HepG2 (cell line): ENCODE results near the gene CSTPP1. TPM values are rescaled to one million over a fixed set of nuclear protein-coding genes. Genes with fewer than 3 reads are reported as not detected.
A peak's percentile ranks its signal among the peaks of the same experiment; 100 is the strongest.

ENCODE experiments used
- MED1 ChIP-seq: sonication (generic); formaldehyde crosslinking; IDR thresholded peaks from 2 replicates; pipeline ENCODE4 v1.4.0; 2020; ENCODE audit warnings: missing genetic modification reagents
- PTBP1 ChIP-seq: fragments of 200-400 bp; formaldehyde crosslinking; IDR thresholded peaks from 2 replicates; pipeline ENCODE4 v1.6.1; 2018; ENCODE audit warnings: low read length, low read depth; ENCODE audit not compliant: poor library complexity, severe bottlenecking
- SMAD3 ChIP-seq: sonication (generic); formaldehyde crosslinking; IDR thresholded peaks from 2 replicates; pipeline ENCODE4 v1.4.0; 2020; ENCODE audit warnings: missing genetic modification reagents
- TBX3 ChIP-seq: fragments of 450-650 bp; IDR thresholded peaks from 2 replicates; pipeline ENCODE4 v1.6.1; 2017; ENCODE audit warnings: antibody characterized with exemption, mild to moderate bottlenecking, inconsistent platforms, borderline replicate concordance
- TCF7 ChIP-seq: sonication (generic); IDR thresholded peaks from 2 replicates; pipeline ENCODE4 v1.6.1; 2016; ENCODE audit warnings: antibody characterized with exemption, low read depth
- TEAD3 ChIP-seq: optimal IDR thresholded peaks from 2 replicates; pipeline ENCODE3; 2016; ENCODE audit warnings: borderline replicate concordance
- ZMYM3 ChIP-seq: sonication (generic); formaldehyde crosslinking; IDR thresholded peaks from 2 replicates; pipeline ENCODE4 v1.5.1; 2020; ENCODE audit warnings: mild to moderate bottlenecking, missing genetic modification reagents
- ZNF329 ChIP-seq: sonication (generic); formaldehyde crosslinking; IDR thresholded peaks from 2 replicates; pipeline ENCODE4 v1.9.0; 2021; ENCODE audit warnings: low read depth, mild to moderate bottlenecking, missing genetic modification reagents
- ZNF607 ChIP-seq: sonication (generic); formaldehyde crosslinking; IDR thresholded peaks from 2 replicates; pipeline ENCODE4 v1.5.1; 2020; ENCODE audit warnings: missing genetic modification reagents, mild to moderate bottlenecking, borderline replicate concordance
- ZNF619 ChIP-seq: sonication (generic); formaldehyde crosslinking; IDR thresholded peaks from 2 replicates; pipeline ENCODE4 v1.4.0; 2020; ENCODE audit warnings: mild to moderate bottlenecking, missing genetic modification reagents
- ZNF766 ChIP-seq: sonication (generic); formaldehyde crosslinking; IDR thresholded peaks from 2 replicates; pipeline ENCODE4 v1.5.0; 2020; ENCODE audit warnings: missing genetic modification reagents, borderline replicate concordance
- ZNF777 ChIP-seq: sonication (generic); formaldehyde crosslinking; IDR thresholded peaks from 2 replicates; pipeline ENCODE4 v1.4.0; 2020; ENCODE audit warnings: missing genetic modification reagents
- polyA plus RNA-seq, 8 experiments: library from polyadenylated mRNA; depleted of rRNA in 3 of 8; stranded (reverse) in 7 of 8; unstranded in 1 of 8; fragments of >200 nt; fragmentation: Illumina TruSeq in 4 of 8; extraction: Trizol in 4 of 8; gene quantifications; 2 replicates each; pipeline versions ENCODE4 v1.2.1 to v1.2.3, GENCODE V29; 2011 to 2016; ENCODE audit warnings: low read depth in 4 of 8, missing spikeins in 1 of 8, mixed read lengths in 1 of 8; ENCODE audit not compliant: insufficient read depth in 1 of 8
- total RNA-seq, 5 experiments: library from RNA; depleted of rRNA; stranded (reverse); fragments of >200 nt; fragmentation: Illumina TruSeq; extraction: Trizol; gene quantifications; 2 replicates each; pipeline ENCODE4 v1.2.3, GENCODE V29; 2016; ENCODE audit warnings: low read depth in 1 of 5
- TF ChIP-seq, protein P1 (sequence below), 2 experiments: sonication (generic) in 1 of 2; formaldehyde crosslinking in 1 of 2; IDR thresholded peaks; 2 replicates each; pipeline versions ENCODE4 v1.6.1 to v1.9.0; 2014 to 2022; ENCODE audit warnings: antibody characterized with exemption in 1 of 2, borderline replicate concordance in 1 of 2, inconsistent platforms in 1 of 2, low read depth in 1 of 2, missing genetic modification reagents in 1 of 2
- TF ChIP-seq, protein P2 (sequence below): sonication (generic); formaldehyde crosslinking; IDR thresholded peaks from 2 replicates; pipeline ENCODE4 v1.4.0; 2020; ENCODE audit warnings: missing genetic modification reagents
- TF ChIP-seq, protein P3 (sequence below): sonication (generic); formaldehyde crosslinking; IDR thresholded peaks from 2 replicates; pipeline ENCODE4 v1.9.0; 2021; ENCODE audit warnings: missing genetic modification reagents, borderline replicate concordance
- TF ChIP-seq, protein P4 (sequence below): sonication (generic); formaldehyde crosslinking; IDR thresholded peaks from 2 replicates; pipeline ENCODE4 v1.4.0; 2020; ENCODE audit warnings: missing genetic modification reagents

CSTPP1 gene
- total and polyA plus RNA-seq, 2 of the 13 experiments (the other 11 are each of a cell fraction or from before 2014, with no cell fraction given) = 12.3 to 14.6 TPM

DNA sequence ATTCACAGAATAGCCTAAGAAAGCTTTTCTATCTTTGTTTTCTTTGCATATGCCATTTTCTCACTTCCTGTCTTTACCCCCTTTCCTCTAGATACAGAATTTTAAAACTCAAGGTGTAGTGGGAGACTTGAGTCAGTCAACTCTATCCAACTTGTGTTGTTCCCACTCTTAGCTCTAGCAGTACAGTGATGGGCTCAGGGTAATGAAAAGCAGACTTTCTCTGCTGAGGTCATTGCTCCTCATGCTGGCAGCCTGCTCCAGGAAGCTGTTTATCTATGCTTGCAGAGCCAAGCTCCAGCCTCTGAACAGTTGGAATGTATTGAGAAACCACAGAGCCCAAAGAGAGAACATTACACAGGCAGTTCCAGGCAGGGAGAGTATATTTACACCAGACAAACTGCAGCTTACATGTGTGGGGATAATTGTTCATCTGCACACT is 68.1 kb downstream of the CSTPP1 start (continued):
- TF ChIP-seq, protein P1, sequence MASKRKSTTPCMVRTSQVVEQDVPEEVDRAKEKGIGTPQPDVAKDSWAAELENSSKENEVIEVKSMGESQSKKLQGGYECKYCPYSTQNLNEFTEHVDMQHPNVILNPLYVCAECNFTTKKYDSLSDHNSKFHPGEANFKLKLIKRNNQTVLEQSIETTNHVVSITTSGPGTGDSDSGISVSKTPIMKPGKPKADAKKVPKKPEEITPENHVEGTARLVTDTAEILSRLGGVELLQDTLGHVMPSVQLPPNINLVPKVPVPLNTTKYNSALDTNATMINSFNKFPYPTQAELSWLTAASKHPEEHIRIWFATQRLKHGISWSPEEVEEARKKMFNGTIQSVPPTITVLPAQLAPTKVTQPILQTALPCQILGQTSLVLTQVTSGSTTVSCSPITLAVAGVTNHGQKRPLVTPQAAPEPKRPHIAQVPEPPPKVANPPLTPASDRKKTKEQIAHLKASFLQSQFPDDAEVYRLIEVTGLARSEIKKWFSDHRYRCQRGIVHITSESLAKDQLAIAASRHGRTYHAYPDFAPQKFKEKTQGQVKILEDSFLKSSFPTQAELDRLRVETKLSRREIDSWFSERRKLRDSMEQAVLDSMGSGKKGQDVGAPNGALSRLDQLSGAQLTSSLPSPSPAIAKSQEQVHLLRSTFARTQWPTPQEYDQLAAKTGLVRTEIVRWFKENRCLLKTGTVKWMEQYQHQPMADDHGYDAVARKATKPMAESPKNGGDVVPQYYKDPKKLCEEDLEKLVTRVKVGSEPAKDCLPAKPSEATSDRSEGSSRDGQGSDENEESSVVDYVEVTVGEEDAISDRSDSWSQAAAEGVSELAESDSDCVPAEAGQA (IDR thresholded peaks at IDR 0.05; ENCODE audit: low read depth) = no peak
- TF ChIP-seq, protein P1 (CRISPR knock-in tag; IDR thresholded peaks at IDR 0.05; ENCODE audit: borderline replicate concordance) = no peak
- TF ChIP-seq ZNF329 (CRISPR knock-in tag) (no peak), ZNF607 (CRISPR knock-in tag) (no peak), PTBP1 (no peak), TBX3 (no peak), SMAD3 (CRISPR knock-in tag) (0 out of 2 replicates have a peak, but pooled peaks have one; percentile 39), TCF7 (0 out of 2 replicates have a peak, but pooled peaks have one; percentile 17), ZNF766 (CRISPR knock-in tag) (peak; percentile 51; the same call in 1 of the 2 replicates), ZMYM3 (peak; percentile 52; the same call in 1 of the 2 replicates), TEAD3 (CRISPR knock-in tag) (peak; percentile 97), ZNF619 (CRISPR knock-in tag) (no peak), MED1 (peak; percentile 78), ZNF777 (CRISPR knock-in tag) (no peak)
- TF ChIP-seq, protein P2, sequence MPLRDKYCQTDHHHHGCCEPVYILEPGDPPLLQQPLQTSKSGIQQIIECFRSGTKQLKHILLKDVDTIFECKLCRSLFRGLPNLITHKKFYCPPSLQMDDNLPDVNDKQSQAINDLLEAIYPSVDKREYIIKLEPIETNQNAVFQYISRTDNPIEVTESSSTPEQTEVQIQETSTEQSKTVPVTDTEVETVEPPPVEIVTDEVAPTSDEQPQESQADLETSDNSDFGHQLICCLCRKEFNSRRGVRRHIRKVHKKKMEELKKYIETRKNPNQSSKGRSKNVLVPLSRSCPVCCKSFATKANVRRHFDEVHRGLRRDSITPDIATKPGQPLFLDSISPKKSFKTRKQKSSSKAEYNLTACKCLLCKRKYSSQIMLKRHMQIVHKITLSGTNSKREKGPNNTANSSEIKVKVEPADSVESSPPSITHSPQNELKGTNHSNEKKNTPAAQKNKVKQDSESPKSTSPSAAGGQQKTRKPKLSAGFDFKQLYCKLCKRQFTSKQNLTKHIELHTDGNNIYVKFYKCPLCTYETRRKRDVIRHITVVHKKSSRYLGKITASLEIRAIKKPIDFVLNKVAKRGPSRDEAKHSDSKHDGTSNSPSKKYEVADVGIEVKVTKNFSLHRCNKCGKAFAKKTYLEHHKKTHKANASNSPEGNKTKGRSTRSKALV (CRISPR knock-in tag) = peak; percentile 30; the same call in 1 of the 2 replicates
- TF ChIP-seq, protein P3, sequence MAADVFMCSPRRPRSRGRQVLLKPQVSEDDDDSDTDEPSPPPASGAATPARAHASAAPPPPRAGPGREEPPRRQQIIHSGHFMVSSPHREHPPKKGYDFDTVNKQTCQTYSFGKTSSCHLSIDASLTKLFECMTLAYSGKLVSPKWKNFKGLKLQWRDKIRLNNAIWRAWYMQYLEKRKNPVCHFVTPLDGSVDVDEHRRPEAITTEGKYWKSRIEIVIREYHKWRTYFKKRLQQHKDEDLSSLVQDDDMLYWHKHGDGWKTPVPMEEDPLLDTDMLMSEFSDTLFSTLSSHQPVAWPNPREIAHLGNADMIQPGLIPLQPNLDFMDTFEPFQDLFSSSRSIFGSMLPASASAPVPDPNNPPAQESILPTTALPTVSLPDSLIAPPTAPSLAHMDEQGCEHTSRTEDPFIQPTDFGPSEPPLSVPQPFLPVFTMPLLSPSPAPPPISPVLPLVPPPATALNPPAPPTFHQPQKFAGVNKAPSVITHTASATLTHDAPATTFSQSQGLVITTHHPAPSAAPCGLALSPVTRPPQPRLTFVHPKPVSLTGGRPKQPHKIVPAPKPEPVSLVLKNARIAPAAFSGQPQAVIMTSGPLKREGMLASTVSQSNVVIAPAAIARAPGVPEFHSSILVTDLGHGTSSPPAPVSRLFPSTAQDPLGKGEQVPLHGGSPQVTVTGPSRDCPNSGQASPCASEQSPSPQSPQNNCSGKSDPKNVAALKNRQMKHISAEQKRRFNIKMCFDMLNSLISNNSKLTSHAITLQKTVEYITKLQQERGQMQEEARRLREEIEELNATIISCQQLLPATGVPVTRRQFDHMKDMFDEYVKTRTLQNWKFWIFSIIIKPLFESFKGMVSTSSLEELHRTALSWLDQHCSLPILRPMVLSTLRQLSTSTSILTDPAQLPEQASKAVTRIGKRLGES (CRISPR knock-in tag) = no peak
- TF ChIP-seq, protein P4, sequence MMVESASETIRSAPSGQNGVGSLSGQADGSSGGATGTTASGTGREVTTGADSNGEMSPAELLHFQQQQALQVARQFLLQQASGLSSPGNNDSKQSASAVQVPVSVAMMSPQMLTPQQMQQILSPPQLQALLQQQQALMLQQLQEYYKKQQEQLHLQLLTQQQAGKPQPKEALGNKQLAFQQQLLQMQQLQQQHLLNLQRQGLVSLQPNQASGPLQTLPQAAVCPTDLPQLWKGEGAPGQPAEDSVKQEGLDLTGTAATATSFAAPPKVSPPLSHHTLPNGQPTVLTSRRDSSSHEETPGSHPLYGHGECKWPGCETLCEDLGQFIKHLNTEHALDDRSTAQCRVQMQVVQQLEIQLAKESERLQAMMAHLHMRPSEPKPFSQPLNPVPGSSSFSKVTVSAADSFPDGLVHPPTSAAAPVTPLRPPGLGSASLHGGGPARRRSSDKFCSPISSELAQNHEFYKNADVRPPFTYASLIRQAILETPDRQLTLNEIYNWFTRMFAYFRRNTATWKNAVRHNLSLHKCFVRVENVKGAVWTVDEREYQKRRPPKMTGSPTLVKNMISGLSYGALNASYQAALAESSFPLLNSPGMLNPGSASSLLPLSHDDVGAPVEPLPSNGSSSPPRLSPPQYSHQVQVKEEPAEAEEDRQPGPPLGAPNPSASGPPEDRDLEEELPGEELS (CRISPR knock-in tag) = peak; percentile 72
